Esophagus (tissue), 2 donors: ENCODE measurements around the gene CCDC12. TPM values are rescaled to one million over a fixed set of nuclear protein-coding genes. Genes with fewer than 3 reads are reported as not detected.

Experiments used
- H3K27ac ChIP-seq, 2 donors: one replicate each; pipeline ENCODE4 v1.5.1; 2013; ENCODE audit warnings: low read depth in 2 of 2, mild to moderate bottlenecking in 2 of 2, inconsistent platforms in 1 of 2, low read length in 1 of 2, moderate library complexity in 1 of 2
- H3K27me3 ChIP-seq, 2 donors: one replicate each; pipeline ENCODE4 v1.6.1; 2013; ENCODE audit warnings: low read length in 2 of 2, control low read depth in 1 of 2, mild to moderate bottlenecking in 1 of 2; ENCODE audit not compliant: insufficient read depth in 2 of 2, control insufficient read depth in 1 of 2
- H3K36me3 ChIP-seq, 2 donors: one replicate each; pipeline ENCODE4 v1.6.1; 2013; ENCODE audit warnings: low read length in 1 of 2; ENCODE audit not compliant: control insufficient read depth in 2 of 2, insufficient read depth in 2 of 2
- H3K4me1 ChIP-seq, 2 donors: one replicate each; pipeline ENCODE4 v1.6.1; 2013; ENCODE audit warnings: low read length in 1 of 2; ENCODE audit not compliant: control insufficient read depth in 2 of 2, insufficient read depth in 2 of 2
- H3K4me3 ChIP-seq, 2 donors: one replicate each; pipeline ENCODE4 v1.5.1; 2013; ENCODE audit warnings: low read length in 2 of 2, mild to moderate bottlenecking in 2 of 2, low read depth in 1 of 2, moderate library complexity in 1 of 2
- H3K9me3 ChIP-seq, 2 donors: one replicate each; pipeline ENCODE4 v1.6.1; 2013; ENCODE audit warnings: mild to moderate bottlenecking in 2 of 2, low read depth in 1 of 2, low read length in 1 of 2, moderate library complexity in 1 of 2; ENCODE audit not compliant: control insufficient read depth in 2 of 2, insufficient read depth in 1 of 2
- WGBS, 2 donors: extraction: QIAGEN DNeasy Blood & Tissue Kit; methylation state at CpG; one replicate each; pipeline ENCODE4 v1.1.7; 2013; 5-methylcytosine and 5-hydroxymethylcytosine counted together
- polyA plus RNA-seq, 2 donors: library from polyadenylated mRNA; stranded (reverse); fragments of 200-250 nt; gene quantifications; one replicate each; pipeline ENCODE4 v1.2.3, GENCODE V29; 2013
- donor health status: healthy with polysubstance abuse.
- donor health status: Bipolar disorder and iron deficiency.

The CCDC12 gene
- polyA plus RNA-seq, 2 donors, result 82.5 to 90.1 TPM

GRCh38 chr3:46876313-46877300, 99.9 kb downstream of the CCDC12 start:
- H3K4me1 ChIP-seq, result peaks cover 1 to 9% of the 10 kb centered on the region in 2 donors
- no peak overlapping the region for H3K4me3 ChIP-seq
- WGBS, 2 donors, result 87 to 91% methylated on average over 10 of the region's 10 CpGs
- H3K27ac ChIP-seq, result no peak overlapping the region
- H3K9me3 ChIP-seq, result no peaks in the 10 kb centered on the region
- no peaks in the 10 kb centered on the region for H3K36me3 ChIP-seq
- no peaks in the 10 kb centered on the region for H3K27me3 ChIP-seq

- Histone ChIP-seq H3K4me3 (no peak overlapping the region), H3K4me1 (peaks cover 0 to 6% of the 10 kb centered on the region in 2 donors), H3K27me3 (no peaks in the 10 kb centered on the region), H3K27ac (no peak overlapping the region), H3K9me3 (no peaks in the 10 kb centered on the region), H3K36me3 (no peaks in the 10 kb centered on the region)
- 93 to 95% methylated on average over 9 of the region's 9 CpGs for WGBS, 2 donors
These were observed 101.0 kb downstream of the CCDC12 start for GRCh38 chr3:46875560-46875959.

DNA sequence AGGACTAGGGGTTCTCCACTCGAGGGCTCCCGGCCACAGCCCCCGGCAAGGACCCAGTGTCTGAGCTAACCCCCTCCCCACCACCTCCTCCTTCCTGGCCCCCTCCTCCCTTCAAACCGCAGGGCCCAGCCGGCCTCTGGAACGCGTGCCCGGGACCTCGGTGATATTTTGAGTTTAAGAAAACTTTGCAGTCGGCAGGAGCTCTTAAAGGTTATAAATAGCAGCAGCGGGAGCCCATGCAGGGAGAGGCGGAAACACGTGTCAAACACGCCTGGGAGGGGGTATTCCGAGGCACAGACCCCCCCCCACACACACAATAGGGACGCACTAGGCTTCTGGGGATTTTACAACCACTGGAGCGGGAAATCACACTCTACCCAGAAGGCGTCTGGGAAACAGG, 102.1 kb downstream of the CCDC12 start:
- Histone ChIP-seq H3K4me3 (no peak overlapping the region), H3K27ac (peak overlapping the region in 1 of 2 donors; percentile 3), H3K4me1 (peaks cover 0 to 6% of the 10 kb centered on the region in 2 donors), H3K27me3 (no peaks in the 10 kb centered on the region), H3K36me3 (no peaks in the 10 kb centered on the region), H3K9me3 (no peaks in the 10 kb centered on the region)
- 46 to 47% methylated on average over 18 of the region's 18 CpGs for WGBS, 2 donors

- H3K36me3 ChIP-seq, result no peaks in the 10 kb centered on the region
- H3K27ac ChIP-seq, result no peak overlapping the region
- H3K27me3 ChIP-seq, result no peaks in the 10 kb centered on the region
- H3K4me3 ChIP-seq, result no peak overlapping the region
- WGBS, 2 donors, result 67 to 75% methylated on average over 5 of the region's 5 CpGs
- no peaks in the 10 kb centered on the region for H3K9me3 ChIP-seq
- H3K4me1 ChIP-seq, result peaks cover 0 to 6% of the 10 kb centered on the region in 2 donors
These were observed 103.0 kb downstream of the CCDC12 start for GRCh38 chr3:46873521-46873920.

Other genes starting within 250 kb of the CCDC12 start
- under 1 TPM; 0.67 to 0.87 TPM for gene MYL3, start 113.3 kb downstream of the CCDC12 start, polyA plus RNA-seq
- gene PTH1R, start 99.0 kb downstream of the CCDC12 start, polyA plus RNA-seq, result 1 to 10 TPM; 2.0 to 3.3 TPM
- 100 to 1,000 TPM; 173 to 211 TPM for gene NBEAL2, start 2.9 kb upstream of the CCDC12 start, polyA plus RNA-seq
- 10 to 100 TPM in 1 of 2 donors, 1 to 10 TPM in 1; 9.0 to 11.7 TPM for gene SETD2, start 187.4 kb upstream of the CCDC12 start, polyA plus RNA-seq